ENCODE data around the gene MAB21L4.

The MAB21L4 gene

DNA sequence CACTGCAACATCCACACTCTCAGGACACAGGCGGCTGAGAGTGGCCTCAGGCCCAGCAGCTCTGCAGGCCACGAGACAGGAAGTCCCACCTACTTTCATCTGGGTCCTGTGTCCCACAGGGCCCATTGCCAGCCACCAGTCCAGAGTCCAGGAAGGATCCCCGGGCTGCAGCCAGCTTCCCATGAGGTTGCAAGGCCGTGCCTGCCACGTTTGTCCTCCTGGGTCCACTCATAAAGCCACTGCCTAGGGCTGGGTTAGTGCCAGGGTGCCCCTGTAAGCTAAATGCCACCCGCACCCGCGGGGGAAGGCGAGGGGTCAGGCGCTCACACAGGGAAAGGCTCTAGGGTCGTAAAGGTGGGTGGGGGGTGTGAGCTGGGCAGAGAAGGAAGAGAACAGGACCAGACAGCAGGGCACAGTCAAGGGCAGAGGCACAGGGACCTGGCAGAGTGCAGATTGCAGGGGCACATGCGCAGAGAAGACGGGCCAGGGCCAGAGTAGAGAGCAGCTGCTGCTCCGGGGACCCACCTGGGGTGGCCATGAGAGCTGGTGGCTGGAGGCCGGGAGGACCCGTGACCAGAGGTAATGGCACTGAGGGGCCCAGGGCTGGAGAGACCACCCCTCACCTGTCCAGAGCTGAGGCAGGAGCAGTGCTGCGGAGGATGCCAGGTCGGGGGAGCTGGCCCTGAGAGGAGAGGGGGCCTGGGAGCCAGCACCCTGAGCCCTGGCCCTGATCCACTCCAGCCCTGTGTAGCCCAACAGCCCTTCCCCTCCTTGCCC lies 19.3 kb downstream of the MAB21L4 start:
- no peak for DNase-seq

DNA sequence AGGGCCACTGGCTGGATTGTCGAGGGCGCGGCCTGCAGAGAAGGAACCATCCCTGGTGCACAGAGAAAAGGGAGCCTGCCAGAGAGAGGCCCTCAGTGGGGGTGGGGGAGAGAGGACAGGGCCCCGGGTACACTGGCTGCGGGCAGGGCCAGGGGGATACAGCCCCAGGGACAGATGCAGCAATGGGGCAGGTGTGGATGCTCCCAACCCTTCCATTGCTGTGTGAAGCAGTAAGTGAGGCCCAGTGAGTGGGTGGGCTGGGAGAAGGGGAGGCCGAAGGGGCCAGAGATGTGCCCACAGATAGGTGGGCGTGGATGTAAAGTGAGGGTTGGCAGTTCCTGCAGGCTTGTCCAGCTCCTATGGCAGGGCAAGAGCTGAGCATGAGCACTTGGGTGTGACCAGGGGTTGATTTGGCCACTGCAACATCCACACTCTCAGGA lies 19.9 kb downstream of the MAB21L4 start:
- no peak for DNase-seq

DNA sequence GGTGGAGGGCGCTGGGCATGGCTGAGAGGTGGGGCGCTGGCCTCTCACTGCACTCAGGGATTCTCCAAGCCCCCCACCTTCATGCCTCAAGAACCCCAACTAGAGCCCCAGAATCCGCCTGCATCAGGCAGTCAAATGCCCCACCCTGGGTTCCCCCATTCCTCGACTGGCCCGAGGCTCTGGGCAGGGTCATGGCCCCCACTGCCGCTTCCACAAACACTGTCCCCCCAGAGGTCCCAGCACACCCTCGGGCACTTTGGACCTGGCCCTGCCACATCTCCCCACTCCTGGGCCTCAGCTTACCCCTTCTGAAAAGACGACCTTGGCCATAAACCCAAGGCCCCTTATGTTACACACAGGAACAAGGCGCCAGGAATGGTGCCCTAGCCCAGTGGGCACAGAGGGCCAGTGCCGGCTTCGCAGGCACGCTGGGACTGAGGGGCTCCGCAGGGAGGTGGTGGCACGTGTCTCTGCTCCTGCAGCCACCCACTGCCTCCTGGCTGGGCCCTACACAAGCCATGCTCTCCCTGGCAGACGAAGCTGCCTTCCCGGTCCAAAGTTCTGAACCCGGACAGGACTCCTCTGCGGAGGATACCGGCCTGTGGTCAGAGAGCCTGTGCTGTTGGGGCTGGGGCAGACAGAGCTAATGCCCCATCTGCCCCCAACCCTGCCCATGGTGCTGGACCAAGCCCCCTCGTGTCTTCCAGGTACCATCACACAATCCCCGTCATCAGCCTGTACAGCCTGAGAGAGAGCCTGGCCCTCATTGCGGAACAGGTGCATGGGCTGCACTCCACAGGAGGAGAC lies 20.5 kb downstream of the MAB21L4 start:
- DNase-seq = no peak

DNA sequence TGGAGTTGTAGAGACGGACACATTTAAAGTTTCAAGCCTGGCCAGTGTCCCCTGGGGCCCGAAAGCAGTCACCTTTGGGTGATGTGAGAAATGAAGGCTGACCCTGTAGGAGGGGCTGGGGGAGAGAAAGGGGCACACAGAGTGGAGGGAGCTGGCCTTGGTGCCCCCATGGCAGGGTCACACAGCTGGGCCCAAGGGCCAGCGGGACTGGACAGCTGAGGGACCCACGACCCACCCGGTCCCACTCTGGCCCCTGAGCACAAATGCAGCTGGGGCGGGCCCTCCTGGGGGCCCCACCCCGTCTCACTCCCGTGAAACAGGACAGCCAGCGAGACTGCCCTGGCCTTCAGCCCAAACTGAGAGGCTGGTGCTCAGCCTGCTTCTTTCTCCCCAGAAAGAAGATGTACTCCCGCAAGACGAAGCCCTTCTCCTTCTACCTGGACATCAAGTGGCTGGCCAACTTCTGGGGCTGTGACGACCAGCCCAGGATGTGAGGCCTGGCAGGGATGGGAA lies 21.2 kb downstream of the MAB21L4 start:
- DNase-seq = no peak

DNA sequence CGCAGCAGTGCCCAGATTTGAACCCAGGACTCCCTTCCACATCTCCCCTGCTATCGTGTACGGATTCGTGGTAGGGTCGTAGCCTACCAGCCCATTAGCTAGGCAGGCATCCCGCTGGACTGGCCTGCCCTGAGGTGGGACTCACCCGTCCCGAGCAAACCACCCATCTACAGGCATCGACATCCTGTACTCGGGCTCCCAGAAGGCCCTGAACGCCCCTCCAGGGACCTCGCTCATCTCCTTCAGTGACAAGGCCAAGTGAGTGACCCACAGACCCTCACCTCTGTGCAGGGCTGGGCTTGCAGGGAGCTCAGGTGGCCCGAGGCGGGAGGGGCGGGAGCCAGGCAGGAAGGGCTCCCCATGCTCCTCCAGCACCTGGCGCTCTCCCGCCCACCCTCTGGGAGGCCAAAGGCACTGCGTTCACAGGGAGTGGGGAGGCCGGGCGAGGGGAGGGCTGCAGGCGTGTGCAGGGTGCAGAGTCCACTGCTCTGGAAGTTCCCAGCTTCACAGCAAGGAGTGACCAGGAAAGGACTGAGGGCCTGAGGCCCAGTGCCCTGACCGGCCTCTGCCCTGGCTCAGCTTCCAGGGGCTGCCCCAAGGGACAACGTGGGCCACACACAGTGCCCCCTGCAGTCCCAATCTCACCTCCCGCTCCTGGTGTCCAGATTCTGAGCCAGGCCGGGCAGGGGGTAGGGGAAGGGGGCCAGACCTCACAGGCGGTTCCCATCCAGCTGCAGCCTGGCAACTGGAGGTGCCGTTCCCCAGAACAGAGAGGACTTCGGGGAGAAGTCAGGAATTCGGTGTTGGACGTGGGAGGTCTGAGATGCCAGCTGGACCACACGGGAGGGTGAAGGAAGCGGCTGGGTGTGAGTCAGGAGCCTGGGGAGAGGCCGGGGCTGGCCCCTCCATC lies 21.9 kb downstream of the MAB21L4 start:
- DNase-seq = no peak

DNA sequence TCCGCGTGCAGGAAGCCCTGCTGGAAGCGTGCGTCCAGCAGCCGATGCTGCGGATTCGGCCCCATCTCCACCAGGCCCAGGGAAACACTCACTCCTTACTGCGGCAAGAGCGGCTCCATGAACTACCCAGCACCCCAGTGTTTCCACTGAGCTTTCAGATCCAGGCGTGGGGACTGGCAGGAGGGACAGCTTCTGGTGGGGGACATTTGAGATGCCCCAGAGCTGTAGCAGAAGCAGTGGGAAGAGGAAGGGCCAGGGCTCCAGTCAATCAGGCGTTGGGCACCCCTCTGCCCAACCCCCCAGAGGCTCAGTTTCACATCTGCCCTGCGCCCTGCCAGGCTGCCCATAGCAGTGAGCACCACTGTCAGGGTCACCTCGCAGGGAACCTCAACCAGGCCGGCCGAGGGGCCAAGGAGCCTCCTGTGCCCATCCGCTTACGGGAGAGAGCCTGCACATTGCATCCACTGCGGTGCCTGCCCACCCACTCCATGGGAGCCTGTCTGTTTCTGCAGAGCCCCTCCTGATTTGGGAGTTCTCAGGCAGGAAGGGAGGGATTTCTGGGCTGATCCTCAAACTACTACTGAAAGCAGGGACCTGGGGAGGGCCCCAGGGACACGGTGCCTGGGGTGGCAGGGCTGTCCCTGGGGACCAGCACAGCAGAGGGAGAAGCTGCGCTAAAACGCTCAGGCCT lies 22.7 kb downstream of the MAB21L4 start:
- DNase-seq = no peak

DNA sequence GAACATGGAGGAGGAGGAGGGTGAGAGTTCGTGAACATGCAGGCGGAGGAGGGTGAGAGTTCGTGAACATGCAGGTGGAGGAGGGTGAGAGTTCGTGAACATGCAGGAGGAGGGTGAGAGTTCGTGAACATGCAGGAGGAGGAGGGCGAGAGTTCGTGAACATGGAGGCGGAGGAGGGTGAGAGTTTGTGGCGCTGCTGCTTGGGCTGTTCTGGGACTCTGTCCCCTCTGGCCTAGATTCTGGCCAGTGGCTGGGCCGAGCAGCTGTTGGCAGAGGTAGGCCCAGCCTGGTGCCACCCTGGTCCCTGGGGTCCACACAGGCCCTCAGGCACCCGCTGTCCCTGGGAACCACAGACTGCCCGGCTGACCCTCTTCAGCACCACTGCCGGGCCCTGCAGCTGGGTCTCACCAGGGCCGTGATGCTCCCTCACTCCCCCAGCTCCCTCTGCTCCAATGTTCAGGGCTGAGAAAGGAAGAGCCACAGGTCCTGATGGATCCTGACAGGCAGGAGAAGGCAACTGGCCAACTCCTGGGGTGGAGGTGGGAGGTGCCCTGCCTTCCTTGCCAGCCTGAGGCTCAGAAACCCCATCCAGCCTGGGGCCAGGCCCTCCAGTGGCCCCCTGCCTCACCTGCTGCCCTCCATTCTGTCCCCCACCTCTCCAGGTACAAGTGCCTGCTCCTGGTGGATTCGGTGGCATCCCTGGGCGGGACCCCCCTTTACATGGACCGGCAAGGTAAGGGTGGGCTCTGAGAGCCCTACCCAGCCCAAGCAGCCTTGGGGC lies 23.4 kb downstream of the MAB21L4 start:
- DNase-seq = no peak

DNA sequence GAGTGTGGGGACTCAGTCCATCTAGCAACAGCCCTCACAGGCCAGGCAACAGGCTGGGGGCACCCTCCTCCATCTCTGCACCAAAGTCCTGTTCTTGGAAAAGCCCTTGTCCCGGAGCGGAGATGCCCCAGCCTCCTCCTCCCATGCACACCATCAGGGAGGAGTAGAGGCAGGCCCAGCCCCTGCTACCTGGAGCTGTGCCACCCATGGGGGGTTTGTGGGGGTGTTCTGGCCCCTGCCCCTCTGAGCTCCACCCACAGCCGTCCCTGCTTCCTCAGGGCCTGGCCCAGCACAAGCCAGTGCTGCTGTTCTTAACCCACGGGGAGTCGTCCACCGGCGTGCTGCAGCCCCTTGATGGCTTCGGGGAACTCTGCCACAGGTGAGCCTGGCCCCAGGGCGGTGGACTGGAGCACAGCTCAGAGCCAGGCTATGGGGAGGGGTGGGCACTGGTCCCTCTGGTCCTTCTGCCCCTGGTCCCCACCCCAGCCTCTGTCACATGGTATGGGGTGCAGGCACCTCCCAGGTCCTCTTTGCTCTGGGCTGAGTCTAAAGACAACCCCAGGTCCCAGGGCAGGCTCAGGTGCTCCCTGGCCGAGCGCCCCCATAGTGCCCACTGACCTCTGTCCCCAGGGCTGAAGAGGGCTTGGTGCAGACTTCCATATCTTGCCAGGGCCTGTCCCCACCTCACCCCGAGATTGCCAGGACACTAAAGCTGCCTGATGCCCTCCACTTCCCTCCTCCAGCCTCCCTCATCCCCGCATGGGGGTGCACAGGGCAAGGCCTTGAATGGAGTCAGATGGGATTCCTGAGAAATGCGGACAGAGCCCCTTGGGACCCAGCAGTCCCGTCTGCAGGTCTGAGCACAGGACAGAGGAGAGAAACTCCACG lies 24.6 kb downstream of the MAB21L4 start:
- DNase-seq = no peak

DNA sequence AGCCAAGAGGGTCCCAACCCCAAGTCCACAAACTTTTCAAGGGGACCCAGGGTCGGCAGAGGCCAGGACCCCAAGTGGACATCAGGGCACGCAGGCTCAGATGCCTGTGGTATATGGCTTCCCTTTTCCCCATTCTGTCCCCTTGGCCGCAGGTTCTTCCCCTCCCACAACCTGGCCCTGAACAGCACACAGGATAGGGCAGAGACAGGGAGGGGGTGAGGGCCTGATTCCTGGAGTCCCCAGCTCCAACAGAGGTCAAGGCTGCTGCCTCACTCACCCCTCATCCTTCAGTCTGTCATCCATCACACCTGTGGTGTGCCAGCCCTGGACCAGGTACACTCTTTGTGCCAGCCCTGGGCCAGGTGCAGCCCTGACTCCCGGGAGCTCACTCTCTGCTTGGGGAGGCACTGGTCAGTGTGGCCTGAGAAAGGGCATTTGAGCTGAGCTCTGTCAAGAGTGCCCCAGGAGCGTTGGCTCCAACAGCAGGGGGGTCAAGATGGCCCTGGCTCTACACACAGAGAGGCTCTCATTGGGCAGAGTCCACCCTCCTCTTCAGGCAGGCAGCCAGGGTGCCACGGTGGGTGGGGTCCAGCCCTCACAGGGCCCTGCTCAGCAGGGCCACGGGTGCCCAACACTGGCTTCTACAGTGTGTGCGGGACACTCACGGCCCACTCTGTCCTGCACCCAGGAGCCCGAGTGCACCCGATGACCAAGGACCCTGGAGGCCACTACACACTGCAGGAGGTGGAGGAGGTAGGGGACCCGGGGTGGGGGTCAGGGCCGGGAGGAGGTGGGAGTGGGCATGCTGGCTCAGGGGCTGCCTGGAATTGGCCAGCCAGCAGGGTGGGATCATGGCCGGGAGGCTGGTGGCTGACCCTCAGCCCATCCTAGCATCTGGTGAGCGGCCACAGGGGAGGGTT lies 25.7 kb downstream of the MAB21L4 start:
- no peak for DNase-seq

DNA sequence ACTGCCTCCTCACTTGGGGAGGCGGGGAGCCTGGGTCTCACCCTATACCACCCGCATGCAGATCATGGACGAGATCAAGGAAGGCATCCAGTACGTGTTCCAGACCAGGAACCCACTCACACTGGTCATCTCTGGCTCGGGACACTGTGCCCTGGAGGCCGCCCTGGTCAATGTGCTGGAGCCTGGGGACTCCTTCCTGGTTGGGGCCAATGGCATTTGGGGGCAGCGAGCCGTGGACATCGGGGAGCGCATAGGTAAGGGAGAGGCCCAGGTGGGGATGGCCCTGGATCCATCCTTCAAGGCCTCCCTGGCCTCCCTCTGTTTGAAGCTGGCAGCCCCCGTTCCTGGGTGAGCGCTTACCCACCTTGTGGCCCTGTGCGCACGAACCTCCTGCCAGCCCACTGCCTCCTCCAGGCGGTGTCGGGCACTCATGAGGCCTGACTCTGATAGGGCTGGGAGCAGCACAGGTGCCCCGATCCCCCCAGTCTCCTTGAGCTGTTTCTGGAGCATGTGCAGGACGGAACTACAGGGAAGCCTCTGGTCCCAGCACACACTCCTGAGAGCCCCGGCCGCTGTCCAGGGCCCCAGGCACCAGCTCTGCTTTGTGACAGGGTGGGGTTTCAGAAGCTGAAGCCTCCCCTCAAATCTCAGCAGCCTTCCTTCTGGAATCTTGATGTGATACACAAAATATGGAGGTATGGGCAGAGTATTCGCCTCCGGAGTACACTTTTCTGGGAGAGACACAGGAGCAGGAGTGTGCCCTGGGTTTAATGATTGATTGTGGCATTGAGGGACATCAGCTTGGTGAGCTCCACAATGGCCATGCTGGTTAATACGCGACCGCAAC lies 26.6 kb downstream of the MAB21L4 start:
- DNase-seq = no peak

DNA sequence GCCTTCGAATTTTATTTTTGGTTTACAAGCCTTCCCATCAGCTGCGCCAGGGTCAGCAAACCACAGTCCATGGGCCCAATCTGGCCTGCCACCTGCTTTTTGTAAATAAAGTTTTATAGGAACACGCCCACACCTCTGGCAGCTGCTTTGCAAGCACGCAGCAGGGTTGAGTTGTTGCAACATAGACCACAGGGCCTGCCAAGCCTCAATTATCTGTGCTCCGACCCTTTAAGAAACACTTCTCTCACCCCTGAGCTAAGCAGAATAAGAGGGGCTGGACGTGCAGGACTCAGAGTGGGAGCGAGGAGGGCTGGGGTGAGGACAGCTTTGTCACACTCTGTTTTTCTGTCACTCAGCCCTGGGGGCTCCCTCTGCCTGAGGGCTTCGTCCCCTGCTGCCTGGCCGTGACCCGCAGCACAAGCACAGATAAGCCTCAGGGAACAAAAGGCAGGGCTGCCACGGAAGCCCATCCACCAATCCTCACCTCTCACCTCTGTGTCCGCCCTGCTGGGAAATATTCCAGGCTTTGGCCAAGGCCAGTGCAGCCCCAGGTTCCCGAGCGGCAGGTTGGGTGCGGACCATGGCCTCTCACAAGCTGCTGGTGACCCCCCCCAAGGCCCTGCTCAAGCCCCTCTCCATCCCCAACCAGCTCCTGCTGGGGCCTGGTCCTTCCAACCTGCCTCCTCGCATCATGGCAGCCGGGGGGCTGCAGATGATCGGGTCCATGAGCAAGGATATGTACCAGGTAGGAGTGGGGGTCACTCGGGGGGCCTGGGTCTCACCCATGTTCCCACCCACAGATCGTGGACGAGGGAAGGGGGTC lies 27.5 kb downstream of the MAB21L4 start, which contains the start of gene AGXT:
AGXT (plus strand) TSS at position 539 of the 823 bp plus-strand sequence; CDS start at position 581, 42 bp downstream.
- no peak for DNase-seq

DNA sequence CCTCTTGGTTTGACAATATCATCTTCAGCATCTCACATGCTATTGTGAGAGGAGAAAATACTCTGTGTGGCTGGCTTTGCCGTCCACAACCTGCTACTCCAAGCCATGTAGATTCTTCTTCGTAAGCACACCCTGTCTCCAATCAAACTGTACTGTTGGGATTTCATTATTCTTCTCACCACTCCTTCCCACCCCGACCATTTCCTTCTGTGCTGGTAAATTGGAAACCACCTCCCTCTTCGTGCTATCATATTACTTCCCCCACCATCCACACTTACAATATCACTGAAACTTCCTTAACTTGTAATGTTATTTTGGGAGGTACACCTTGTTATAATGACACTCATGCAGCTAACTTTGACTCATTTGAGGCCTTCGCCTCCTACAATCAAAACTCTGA lies 30.6 kb downstream of the MAB21L4 start:
- no peak for DNase-seq

DNA sequence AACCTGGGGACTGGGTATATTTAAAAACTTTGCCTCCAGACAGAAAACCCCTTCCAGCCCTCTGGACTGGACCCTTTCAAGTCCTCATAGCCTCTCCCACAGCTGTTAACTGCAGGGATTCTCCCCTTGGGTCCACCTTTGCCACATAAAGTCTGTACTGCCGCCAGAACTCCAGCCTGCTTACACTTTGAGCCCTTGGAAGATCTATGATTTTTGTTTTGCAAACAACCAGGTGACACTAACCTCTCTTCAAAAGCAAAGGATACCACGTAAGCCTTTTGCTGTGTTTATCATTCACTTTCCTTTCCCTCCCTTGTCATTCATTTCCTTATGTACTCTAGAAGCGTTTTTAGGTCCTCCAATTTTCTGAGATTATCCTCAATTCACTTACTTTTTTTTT lies 31.5 kb downstream of the MAB21L4 start:
- DNase-seq = no peak

DNA sequence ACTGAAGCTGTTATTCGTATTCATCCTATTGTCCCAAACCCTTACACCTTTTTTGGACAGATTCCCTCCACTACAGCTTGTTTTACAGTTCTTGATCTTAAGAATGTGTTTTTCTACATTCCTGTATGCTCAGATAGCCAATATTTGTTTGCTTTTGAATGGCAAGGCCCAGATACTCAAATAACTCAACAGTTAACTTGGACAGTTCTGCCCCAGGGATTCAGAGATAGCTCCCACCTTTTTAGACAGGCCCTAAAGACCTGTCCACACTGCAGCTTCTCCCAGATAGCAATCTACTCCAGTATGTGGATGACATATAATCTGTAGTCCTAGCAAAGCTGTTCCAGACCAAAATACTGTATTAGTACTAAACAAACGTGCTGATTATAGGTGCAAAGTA lies 34.4 kb downstream of the MAB21L4 start:
- no peak for DNase-seq

DNA sequence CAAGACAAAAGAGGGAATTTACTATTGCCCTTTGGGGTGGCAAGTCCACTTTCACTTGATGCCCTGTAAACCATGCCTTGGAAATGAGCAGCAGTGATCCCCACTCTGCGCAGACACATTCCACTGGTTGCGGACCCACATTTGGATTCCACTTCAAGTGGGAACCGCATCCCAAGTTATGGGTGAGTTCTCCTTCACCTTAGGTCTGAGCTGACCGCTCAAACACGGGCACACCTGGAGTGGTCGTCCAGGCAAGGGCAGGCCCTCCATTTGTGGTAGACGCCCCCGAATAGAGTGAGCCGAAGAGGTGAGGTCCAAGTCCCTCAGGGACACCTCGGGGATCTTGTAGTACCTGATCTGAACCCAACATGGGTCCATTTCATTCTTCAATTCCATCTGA lies 37.1 kb downstream of the MAB21L4 start:
- no peak for DNase-seq

DNA sequence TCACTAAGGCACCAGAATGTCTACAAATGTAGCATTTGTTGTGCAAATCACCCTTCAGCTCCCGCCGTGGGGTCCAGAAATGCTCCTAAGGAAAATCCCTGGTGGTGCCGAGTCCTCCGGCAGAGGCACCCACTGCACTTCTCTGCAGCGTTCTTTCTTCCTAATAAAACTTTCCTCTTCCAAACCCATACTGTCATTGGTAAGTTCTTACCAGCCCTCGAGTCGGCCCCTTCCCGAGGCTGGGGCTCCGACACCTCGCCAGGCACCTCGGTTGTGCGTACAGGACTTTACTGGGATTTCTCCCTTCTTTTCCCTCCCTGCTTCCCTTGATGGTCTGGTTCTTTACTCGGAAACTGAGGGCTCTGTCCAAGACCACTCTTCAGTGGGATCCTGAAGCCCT lies 37.6 kb downstream of the MAB21L4 start:
- no peak for DNase-seq

Measured in CD4-positive, alpha-beta T cell treated with Interleukin-4 for 1 hour (primary cell).